ES-I3 (cell line): ENCODE data around the gene SLC7A5.
"Not testable (repeated sequence)": the region's sequence is repeated elsewhere in the genome, so short reads cannot be mapped to it uniquely, and the experiment has no call there.

Experiments used
- H3K36me3 ChIP-seq: 2 replicates; pipeline ENCODE4 v1.6.1; 2013; ENCODE audit warnings: mild to moderate bottlenecking, low read length, control low read depth, moderate library complexity; ENCODE audit not compliant: insufficient read depth
- H3K4me1 ChIP-seq: 2 replicates; pipeline ENCODE4 v1.6.1; 2013; ENCODE audit warnings: mild to moderate bottlenecking, control low read depth, low read length; ENCODE audit not compliant: insufficient read depth
- H3K9ac ChIP-seq: 2 replicates; pipeline ENCODE4 v1.6.1; 2013; ENCODE audit warnings: low read depth, mild to moderate bottlenecking, low read length, moderate library complexity
- H3K9me3 ChIP-seq: 2 replicates; pipeline ENCODE4 v1.6.1; 2013; ENCODE audit warnings: mild to moderate bottlenecking, low read length, moderate library complexity; ENCODE audit not compliant: control insufficient read depth, insufficient read depth

SLC7A5 gene

DNA sequence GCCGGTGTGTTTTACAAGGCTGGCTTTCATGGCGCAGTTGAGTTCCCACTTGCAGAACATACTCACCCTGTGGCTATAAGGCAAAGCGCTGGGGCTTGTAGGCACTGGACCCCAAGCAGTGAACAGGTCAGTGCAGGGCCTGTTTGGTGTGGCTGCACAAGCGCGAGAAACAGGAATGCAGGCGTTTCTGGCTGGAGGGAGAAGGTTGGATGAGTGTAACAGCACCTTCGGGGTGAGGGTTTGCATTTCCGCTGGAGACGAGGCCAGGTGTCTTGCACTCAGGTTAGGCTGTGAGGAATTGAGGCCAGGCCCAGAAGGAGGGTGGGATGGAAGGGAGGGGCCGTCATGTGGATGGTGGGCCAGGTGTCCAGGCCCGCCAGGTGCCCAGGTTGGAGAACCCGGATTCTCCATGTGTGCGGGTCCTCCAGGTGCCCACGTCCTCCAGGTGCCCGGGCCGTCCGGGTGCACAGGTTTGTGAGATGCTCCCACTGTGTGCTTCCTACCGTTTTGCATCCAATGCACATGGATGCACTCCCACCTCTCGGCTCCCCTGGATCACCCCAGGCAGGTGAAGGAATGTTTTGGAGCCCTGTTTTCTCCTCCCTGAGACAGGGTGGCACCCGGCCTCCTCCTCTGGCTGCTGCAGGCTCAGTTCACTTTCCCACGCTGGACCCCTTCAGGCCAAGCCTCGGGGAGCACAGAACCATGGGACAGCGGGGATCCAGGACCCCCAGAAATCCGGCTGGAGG, 46.0 kb downstream of the SLC7A5 start:
- no peaks in the 10 kb centered on the region for H3K36me3 ChIP-seq
- H3K9ac ChIP-seq = no peak overlapping the region
- peaks cover 1% of the 10 kb centered on the region; the same call in 1 of the 2 replicates for H3K9me3 ChIP-seq
- peaks cover 35% of the 10 kb centered on the region for H3K4me1 ChIP-seq

DNA sequence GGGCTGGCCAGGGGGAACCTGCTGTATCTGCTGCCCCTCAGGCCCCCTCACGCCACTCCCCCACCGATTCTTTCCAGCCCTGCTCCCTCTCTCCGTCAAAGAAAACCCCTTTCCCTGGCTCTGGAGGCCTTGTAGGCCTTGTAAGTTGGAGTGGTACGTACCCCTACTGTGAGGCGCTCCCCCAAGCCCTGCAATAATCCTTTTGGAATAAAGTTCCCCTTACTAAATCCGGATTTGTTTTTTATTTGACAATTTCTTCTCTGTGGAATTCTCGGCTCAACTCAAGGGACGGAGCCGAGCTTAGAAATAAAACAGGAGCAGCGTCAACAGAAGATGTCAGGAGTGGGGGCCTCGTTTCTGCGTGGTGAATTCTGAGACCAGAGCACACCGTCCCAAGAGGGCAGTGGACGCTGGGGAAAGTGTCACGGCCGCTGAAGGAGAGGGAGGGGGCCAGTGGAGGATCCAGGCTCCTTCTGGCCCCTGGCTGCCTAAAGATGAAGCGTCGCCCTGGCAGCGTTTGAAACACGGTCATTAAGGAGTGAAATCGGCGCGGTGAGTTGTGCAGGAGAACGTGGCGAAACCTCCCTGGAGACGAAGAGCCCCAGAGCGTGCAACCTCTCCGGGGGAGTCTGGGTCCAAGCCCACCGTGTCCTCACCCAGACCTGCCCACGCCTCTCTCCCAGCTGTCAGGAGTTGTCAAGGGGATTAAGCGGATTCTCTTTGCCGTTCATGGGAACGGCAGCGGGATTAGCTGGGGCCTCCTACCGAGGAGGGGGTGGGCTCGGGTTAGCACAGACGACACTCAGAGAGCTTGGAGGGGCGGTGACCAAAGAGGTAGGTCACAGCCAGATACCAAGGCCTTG, 47.0 kb downstream of the SLC7A5 start:
- Histone ChIP-seq H3K9me3 (peaks cover 8% of the 10 kb centered on the region; the same call in 1 of the 2 replicates), H3K36me3 (no peaks in the 10 kb centered on the region), H3K4me1 (peaks cover 35% of the 10 kb centered on the region), H3K9ac (no peak overlapping the region)

DNA sequence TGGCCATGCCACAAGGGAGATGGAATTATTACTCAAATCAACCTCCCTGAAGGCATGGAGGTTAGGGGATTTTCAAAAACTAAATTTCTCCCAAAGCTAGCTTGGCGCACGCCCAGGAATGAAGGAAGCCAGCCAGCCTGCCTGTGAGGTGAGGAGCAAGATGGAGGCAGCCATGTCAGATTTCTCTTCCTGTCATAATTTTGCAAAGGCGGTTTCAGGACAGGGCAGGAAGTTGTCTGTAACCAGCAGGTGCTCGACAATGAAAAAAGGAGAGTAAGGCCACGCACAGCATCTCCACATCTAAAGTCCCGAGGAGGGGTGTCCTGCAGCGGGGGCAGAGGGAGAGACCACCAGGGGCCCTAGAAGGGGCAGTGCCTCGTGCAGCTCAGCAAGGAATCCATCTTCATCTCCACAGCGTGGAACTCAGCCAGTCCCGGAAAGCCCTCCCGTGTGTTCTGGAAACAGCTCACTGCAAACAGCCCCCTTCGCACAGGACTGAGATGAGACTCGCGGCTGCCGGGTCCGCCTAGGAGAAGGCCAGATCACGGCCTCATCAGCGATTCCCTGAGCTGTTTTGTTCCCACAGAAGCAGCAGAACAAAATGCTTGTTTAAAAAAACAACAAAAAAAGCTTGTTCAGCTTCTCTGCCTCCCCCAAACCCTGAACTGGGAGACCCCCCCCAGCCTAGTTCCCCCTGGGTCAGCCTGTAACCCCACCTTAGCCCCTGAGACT, 47.8 kb downstream of the SLC7A5 start:
- Histone ChIP-seq H3K4me1 (peaks cover 35% of the 10 kb centered on the region), H3K36me3 (no peaks in the 10 kb centered on the region), H3K9me3 (peaks cover 8% of the 10 kb centered on the region; the same call in 1 of the 2 replicates), H3K9ac (no peak overlapping the region)

DNA sequence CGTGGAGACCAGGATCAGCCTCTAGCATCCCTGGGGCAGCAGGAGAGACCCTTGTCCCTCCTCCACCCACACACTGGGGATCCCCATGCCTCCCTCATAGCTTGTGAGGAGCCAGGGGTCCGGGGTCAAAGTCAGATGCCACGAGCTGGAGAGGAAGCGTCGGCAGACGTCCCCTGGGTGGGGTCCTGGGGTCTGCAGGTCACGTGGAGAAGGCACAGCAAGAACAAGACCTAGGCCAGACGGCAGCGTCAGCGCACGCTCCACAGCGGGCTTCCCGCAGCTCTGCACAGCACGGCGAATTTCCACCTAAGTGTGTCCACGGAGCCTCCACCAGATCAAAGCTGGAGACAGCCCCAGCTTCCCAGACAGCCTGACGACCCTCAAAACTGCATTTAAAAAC, 49.3 kb downstream of the SLC7A5 start:
- peaks cover 31% of the 10 kb centered on the region for H3K4me1 ChIP-seq
- no peaks in the 10 kb centered on the region for H3K36me3 ChIP-seq
- peak overlapping the region; percentile 16 for H3K9ac ChIP-seq
- peaks cover 8% of the 10 kb centered on the region; the same call in 1 of the 2 replicates for H3K9me3 ChIP-seq

DNA sequence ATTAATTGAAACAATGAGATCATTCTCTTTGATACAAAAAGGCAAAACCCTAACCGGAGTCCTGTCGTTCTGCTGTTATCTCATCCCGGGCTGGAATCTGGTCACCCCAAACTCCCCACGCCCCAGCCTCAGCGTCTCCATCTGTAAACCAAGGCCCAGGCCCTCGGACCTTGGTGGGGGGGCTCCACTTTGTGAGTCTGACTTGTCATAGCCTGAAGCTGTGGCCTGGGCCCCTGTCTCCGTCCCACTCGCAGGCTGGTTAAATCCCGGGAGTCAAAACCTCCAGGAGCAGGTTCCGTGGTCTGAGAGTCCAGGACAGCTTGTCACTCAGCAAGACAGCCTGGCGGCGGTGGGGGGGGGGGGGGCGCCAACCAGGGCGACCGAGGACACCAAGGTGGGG, 50.0 kb downstream of the SLC7A5 start:
- peaks cover 8% of the 10 kb centered on the region; the same call in 1 of the 2 replicates for H3K9me3 ChIP-seq
- H3K9ac ChIP-seq = no peak overlapping the region
- H3K36me3 ChIP-seq = no peaks in the 10 kb centered on the region
- H3K4me1 ChIP-seq = peaks cover 24% of the 10 kb centered on the region; the same call in 1 of the 2 replicates

DNA sequence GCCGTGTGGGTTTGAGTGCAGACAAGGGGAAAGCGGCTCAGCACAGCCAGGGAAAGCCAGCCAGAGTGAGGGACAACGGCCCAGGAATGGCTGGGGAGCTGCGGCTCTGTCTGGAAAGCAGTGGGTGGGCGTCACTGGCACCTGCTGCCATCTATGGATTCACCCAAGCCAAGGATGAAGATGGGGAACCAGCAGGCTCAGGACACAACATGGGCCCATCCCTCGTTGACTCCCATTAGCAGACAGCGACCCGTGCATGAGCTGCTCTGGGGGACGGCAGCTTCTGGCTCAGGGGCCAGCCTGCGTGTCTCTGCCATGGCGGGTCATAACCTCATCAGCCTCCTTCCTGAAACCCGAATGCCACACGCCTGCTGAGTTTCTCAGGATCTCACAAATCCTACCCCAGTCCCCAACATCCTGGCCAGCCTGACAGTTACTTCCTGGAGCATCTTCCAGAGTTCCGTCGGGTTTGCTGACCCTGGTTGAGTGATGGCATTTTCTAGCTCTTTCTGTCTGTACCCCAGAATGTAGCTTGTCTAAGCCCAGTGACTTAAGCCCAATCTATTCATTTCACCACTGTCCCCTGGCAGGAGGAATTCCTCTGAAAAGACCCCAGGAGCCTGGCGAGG, 50.7 kb downstream of the SLC7A5 start:
- H3K9ac ChIP-seq = no peak overlapping the region
- peaks cover 19% of the 10 kb centered on the region; the same call in 1 of the 2 replicates for H3K4me1 ChIP-seq
- peaks cover 8% of the 10 kb centered on the region; the same call in 1 of the 2 replicates for H3K9me3 ChIP-seq
- H3K36me3 ChIP-seq = no peaks in the 10 kb centered on the region

DNA sequence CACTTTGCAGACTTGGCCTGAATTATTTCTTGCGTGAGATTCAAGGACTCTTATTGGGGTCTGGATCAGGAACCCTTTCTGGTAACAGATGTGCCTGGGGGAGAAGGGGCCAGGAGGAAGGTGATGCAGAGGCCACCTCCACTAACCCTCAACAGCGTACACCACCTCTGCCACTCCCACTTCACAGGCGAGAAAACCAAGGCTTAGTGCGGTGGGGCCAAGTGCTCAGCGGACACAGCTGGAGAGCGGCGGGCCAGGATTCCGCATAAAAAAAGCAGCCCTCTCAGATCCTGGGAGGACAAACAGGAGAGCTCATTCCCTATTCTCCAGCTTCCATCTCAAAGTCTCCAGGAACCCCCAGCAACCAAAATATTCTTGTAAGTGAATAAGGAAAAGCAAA, 51.4 kb downstream of the SLC7A5 start:
- Histone ChIP-seq H3K36me3 (no peaks in the 10 kb centered on the region), H3K9ac (no peak overlapping the region), H3K9me3 (peaks cover 8% of the 10 kb centered on the region; the same call in 1 of the 2 replicates), H3K4me1 (peaks cover 12% of the 10 kb centered on the region; the same call in 1 of the 2 replicates)

DNA sequence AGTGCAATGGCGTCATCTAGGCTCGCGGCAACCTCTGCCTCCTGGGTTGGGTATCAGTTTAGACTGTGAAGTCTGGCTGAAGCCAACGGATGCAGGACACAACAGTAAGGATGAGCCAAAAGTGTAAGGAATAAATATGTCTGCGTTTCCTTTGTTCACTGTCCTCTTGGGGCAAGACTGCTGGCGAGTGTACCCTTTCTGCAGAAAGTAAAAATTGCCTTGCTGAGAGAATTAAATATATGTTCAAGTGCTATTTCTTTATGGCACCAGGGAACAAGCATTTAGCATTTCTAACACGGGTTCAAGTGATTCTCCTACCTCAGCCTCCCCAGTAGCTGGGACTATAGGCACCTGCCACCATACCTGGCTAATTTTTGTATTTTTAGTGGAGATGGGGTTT, 51.9 kb downstream of the SLC7A5 start:
- H3K9me3 ChIP-seq, H3K36me3 ChIP-seq, H3K4me1 ChIP-seq, H3K9ac ChIP-seq: not testable (repeated sequence)

DNA sequence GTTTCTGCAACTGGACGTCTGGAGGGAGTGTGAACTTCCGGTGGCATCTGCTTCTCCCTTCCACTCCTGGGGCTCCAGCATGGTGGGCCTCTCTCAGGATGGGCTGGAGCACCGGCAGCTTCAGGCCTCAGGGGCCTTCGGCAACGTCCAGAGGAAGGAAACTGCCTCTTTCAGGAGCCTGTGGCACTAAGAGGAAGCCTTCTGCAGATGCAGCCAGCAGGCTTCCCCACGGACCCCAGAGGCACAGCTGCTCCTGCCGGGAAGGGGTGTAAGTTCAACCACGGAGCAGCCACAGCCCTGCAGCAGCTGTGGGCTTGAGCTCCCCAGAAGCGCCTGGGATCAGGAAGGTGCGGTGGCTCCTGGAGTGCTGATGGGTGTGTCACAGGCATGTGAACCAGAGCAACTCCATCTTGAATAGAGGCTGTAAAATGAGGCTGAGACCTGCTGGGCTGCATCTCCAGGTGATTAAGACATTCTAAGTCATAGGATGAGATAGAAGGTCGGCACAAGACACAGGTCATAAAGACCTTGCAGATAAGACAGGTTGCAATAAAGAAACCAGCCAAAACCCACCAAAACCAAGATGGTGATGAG, 52.7 kb downstream of the SLC7A5 start:
- no peak overlapping the region for H3K9ac ChIP-seq
- H3K4me1 ChIP-seq = peaks cover 10% of the 10 kb centered on the region; the same call in 1 of the 2 replicates
- peaks cover 8% of the 10 kb centered on the region; the same call in 1 of the 2 replicates for H3K9me3 ChIP-seq
- no peaks in the 10 kb centered on the region for H3K36me3 ChIP-seq

DNA sequence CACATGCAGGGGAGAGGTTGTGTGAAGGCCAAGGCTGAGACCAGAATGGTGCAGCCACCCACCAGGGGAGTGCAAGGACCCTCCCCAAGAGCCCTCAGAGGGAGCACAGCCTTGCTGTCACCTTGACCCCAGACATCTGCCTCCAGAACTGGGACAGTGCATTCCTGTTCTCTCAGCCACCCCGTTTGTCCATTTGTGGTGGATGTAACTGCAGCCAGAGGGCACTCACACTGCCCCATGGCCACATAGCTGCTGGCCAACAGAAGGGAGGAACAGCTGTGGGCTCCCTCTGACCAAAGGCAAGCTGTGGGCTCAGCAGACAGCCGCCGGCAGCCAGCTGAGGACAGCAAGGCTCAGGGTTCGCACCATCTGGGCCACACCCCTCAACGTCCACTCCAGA, 53.7 kb downstream of the SLC7A5 start:
- Histone ChIP-seq H3K9ac (no peak overlapping the region), H3K9me3 (peaks cover 8% of the 10 kb centered on the region; the same call in 1 of the 2 replicates), H3K36me3 (no peaks in the 10 kb centered on the region), H3K4me1 (peaks cover 7% of the 10 kb centered on the region; the same call in 1 of the 2 replicates)

DNA sequence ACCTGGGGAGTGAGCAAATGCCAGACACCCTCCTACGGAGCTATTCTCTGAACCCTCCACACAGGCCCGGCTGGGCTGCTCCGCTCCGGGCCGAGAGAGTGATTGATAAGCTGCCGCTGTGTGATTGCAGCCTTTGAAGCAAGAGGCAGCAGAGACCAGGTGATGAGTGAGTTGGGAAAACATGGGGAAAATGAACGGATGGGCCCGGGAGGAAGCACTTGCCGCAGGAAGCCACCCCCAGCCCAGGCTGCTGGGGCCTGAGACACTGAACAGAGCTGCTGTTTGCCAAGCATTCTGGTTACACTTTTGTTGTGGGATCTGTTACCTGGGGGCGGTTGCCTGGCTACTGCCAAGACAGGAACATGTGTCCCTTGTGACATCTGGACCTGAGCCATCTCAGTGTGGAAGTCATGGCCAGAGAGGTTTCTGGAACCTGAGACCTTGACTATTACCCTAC, 57.1 kb downstream of the SLC7A5 start:
- no peaks in the 10 kb centered on the region for H3K36me3 ChIP-seq
- H3K4me1 ChIP-seq = peaks cover 4% of the 10 kb centered on the region; the same call in 1 of the 2 replicates
- H3K9me3 ChIP-seq = no peaks in the 10 kb centered on the region
- H3K9ac ChIP-seq = no peak overlapping the region

DNA sequence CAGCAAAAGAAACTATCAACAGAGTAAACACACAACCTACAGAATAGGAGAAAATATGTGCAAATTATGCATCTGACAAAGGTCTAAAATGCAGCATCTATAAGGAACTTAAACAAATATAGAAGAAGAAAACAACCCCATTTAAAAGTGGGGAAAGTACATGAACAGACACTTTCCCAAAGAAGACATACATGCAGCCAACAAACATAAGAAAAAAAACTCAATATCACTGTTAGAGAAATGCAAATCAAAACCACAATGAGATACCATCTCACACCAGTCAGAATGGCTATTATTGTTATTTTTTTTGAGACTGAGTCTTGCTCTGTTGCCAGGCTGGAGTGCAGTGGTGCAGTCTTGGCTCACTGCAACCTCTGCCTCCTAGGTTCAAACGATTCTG, 57.9 kb downstream of the SLC7A5 start:
- not testable (repeated sequence) for H3K9ac ChIP-seq, H3K4me1 ChIP-seq, H3K9me3 ChIP-seq, H3K36me3 ChIP-seq

DNA sequence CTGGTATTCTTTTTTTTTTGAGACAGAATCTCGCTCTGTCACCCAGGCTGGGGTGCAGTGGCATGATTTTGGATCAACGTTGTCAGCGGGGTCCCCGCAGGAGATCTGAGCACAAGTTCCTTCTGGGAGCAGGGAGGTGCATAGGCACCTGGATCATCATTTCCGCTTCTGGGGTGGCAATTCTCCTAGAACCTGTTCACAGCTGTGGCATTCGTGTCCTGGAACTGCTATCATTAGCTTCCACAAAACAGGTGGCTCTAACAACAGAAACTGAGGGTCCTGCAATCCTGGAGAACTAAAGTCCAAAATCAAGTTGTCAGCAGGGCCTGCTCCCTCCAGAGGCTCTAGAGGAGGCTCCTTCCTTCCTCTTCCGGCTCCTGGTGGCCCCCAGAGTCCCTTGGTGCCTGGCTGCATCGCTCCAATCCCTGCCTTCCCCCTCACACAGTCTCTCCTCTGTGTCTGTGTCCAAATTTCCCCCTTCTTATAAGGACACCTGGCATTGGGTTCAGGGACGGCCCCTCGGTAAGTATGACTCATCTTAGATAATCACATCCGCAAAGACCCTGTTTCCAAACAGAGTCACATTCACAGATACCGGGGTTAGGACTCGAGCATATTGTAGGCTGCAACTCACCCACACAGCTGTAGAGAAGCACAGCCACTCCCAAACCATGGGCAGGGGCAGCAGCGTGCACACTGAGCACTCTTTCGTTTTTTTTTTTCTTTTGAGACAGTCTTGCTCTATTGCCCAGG, 60.0 kb downstream of the SLC7A5 start:
- H3K9me3 ChIP-seq = no peaks in the 10 kb centered on the region
- H3K36me3 ChIP-seq = no peaks in the 10 kb centered on the region
- peaks cover 15% of the 10 kb centered on the region for H3K4me1 ChIP-seq
- H3K9ac ChIP-seq = no peak overlapping the region
